Activated CD4-positive, alpha-beta T cell treated with anti-CD3 and anti-CD28 coated beads, Interleukin-2, amount 50 U/mL, for 4 hours (primary cell): ENCODE measurements around the gene NUDT3.
"Not testable (repeated sequence)": the region's sequence is repeated elsewhere in the genome, so short reads cannot be mapped to it uniquely, and the experiment has no call there.

Experiments used
- DNase-seq, 2 experiments: peaks; one replicate each; pipeline ENCODE4 v3.0.0-alpha.2; 2020

NUDT3 gene

DNA sequence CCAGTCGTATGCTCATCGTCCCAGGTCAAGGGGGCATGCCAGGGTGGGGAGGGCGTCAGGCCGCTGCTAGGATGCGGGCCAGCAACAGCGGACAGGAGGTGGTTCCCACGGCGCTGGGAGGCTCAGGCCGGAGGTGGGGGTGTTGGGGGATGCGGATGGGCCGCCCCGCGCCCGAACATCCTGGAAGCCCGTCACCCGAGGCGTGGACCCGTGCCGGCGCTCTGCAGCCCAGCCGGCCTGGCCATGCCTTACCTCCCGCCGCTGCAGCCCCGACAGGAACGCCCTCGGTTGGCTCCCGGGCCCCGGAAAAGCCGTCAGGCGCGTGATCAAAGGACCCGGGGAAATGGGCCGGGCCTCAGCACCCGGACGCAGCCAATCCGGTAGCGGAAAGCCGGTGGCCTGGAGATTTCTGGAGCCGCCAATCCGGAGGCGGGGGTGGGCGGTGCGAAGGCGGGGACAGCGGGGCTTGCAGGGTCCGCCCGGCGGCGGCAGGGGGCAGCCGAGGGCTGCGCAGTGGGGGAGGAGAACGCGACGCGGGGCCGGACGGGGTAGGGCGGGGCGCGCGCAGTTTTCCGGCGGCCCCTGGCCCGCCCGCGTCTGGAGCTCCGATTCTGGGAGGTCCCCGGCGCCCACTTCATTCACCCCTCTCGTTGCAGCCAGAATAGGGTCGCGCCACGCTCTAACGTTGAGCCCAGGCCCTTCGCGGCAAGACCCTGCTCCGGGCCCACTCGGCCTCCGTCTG, 143.6 kb downstream of the NUDT3 start, which contains the start of gene SMIM29:
Gene SMIM29 (minus strand): TSS at position 280 of the 742 bp plus-strand sequence. CDS start 1,215 bp downstream, outside the sequence.
- peak; percentile 95 to 96 for DNase-seq

DNA sequence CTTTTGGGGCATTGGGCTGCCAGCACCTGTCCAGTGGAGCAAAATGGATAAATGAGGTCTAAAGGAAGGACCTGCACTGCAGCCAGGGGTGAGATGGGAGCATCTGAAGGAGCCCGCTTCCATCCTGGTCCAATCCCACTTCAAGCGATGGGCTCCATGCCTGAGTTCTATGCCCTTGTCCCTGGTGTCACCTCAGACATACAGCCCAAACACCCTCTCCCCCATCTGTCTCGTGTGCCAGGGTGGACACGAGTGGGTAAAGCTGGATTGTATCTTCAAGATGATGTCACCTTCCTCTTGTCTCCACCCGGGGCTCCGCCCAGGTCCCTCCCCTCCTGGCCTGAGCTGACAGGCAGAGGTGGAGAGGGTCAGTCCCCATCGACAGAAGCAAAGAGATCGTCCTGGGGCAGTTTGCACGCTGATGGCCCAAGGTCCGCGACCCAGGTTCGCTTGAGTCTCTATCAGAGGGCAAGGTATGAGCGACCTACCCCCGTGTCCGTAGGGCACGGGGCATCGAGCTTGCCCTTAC, 144.2 kb downstream of the NUDT3 start:
- peak in 1 of 2 experiments; percentile 31 for DNase-seq

GRCh38 chr6:34247481-34248197, 144.8 kb downstream of the NUDT3 start:
- no peak for DNase-seq

DNA sequence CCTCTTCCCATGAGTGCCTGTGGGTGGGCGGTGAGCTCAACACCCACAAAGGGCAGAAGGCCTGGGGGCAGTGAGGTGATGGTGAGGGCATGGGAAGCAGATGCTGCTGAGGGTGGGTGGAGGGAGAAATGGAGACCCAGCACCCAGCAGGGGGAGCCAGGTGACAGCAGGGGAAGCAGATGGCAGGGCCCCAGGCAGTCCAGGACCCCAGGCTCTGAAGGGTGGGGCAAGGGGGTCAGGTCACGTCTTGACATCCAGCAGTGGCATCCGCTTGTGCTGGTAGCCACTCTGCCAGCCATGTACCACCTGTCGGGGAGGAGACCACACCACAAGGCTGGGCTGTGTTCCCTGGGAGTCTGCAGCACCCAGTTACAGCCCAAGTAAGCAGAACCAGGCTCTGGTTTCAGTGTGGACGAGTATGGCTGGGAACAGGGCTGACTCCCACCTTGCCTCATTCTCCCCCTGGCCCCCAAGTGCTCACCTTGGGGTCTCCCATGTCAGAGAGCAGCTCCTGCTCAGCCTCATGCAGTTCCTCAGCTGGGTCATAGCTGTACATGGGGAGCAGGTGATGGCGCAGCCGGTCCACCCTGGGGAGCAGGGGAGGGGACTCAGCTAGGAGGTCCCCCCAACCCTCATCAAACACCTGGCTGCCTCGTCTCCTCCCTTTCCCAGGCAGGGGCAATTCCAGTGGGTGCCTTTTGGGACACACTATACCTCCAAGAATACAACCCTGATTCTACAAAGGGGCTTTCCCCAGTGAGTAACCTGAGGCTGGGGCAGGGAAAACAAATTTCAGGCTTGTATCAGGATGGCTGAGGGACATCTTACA, 145.7 kb downstream of the NUDT3 start:
- peak; percentile 46 to 50 for DNase-seq

GRCh38 chr6:34246249-34246562, 146.3 kb downstream of the NUDT3 start:
- DNase-seq, result no peak

DNA sequence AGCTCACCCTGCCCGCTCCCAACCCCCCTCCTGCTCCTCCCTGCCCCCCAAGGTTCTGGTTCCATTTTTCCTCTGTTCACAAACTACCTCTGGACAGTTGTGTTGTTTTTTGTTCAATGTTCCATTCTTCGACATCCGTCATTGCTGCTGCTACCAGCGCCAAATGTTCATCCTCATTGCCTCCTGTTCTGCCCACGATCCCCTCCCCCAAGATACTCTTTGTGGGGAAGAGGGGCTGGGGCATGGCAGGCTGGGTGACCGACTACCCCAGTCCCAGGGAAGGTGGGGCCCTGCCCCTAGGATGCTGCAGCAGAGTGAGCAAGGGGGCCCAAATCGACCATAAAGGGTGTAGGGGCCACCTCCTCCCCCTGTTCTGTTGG, 146.7 kb downstream of the NUDT3 start:
- DNase-seq, result not testable (repeated sequence)

DNA sequence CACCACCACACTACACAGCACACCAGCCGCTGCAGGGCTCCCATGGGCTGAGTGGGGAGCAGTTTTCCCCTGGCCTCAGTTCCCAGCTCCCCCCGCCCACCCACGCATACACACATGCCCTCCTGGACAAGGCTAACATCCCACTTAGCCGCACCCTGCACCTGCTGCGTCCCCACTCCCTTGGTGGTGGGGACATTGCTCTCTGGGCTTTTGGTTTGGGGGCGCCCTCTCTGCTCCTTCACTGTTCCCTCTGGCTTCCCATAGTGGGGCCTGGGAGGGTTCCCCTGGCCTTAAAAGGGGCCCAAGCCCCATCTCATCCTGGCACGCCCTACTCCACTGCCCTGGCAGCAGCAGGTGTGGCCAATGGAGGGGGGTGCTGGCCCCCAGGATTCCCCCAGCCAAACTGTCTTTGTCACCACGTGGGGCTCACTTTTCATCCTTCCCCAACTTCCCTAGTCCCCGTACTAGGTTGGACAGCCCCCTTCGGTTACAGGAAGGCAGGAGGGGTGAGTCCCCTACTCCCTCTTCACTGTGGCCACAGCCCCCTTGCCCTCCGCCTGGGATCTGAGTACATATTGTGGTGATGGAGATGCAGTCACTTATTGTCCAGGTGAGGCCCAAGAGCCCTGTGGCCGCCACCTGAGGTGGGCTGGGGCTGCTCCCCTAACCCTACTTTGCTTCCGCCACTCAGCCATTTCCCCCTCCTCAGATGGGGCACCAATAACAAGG, 147.3 kb downstream of the NUDT3 start:
- DNase-seq, result not testable (repeated sequence)

GRCh38 chr6:34243901-34244884, 148.3 kb downstream of the NUDT3 start:
- DNase-seq, result peak; percentile 62 to 68

DNA sequence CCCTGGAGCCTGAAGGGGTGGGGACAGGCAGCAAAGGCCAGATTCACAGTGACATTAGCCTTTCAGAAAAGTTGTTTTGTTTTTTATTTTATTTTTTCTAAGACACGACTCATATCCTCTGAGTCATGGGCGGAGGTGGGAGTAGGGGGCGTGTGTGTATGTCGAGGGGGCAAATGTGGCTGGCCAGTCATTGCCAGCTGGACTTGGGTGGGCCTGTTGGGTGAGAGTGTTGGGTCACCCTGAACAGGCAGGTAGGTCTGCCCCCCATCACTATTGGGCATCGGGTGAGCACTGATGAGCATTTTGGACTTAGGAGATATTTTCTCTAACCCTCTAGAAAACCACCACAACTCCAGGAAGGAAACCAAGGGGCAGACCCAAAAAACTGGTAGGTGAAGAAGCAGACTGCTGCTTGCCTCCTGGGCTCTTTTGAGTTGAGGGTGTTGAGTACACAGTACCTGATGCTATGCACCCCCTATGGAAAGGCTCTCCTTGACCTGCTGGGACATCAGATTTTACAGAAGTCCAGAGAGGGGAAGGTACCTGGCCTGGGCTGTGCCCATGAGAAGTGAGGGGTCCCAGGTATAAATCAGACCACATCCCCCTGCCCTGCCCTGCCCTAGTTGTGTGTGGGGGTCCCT, 149.2 kb downstream of the NUDT3 start:
- peak in 1 of 2 experiments; percentile 34 for DNase-seq

GRCh38 chr6:34242252-34243130, 150.0 kb downstream of the NUDT3 start:
- DNase-seq, result no peak

GRCh38 chr6:34241351-34242215, 150.9 kb downstream of the NUDT3 start:
- no peak for DNase-seq

- DNase-seq, result no peak
These were observed 151.9 kb downstream of the NUDT3 start for GRCh38 chr6:34240329-34241248.

DNA sequence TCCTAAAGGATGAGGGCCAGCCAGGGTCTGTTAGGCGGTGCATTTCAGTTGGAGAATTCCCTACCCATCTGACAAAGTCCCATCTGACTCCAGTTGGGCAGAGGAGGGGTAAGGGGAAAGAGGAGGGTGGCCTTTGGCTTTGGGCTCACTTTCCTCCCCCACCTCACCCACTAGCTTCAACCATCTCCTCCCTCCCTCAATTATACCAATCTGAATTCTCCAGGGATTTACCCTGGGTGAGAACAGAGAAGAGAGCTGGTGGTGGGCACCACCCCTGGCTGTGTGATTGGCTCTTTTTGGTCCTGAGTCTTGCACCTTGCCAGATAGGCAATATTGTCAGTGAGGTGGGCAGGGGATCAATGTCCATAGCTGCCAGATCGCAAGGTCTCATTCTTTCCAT, 152.6 kb downstream of the NUDT3 start:
- DNase-seq, result no peak

- DNase-seq, result no peak
These were observed 153.0 kb downstream of the NUDT3 start for GRCh38 chr6:34239500-34239825.

DNA sequence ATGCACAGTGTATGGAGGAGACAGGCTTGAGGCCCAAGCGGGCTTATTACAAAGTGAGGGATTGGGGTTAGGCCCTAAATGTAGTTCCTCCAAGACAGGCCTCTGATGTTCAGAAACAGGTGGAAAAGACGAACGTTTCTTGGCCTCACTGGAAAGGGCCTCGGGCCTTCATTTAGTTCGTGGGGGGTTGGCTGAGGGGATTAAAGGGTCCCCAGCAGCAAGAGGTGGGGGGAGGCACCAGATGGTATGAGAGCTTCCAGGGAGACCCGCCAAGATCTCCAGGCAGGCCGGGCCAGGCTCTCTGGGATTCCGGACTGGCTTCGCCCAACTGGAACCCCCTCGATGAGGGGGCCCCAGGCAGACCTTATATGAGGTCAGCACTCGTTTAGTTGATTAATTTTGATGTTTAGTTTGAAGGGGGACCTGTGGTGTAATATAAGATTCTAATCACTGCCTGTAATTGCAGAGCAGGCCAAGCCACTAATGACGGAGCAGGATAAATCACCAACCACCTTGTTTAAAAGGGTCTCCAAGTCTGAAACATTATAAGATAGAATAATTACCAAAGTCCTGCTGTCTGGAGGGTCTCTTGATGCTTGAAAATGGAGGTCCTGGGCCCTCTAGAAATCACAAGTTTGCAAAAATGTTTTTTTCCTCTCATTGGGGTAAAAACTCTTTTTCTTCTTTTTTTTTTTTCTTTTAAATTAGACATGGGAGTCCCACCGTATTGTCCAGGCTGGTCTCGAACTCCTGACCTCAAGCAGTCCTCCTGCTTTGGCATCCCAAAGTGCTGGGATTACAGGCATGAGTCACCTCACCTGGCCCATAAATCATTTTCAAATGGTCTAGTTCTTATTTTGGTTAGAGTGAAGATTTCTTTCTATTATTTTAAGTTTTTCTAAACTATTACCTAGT, 153.6 kb downstream of the NUDT3 start:
- DNase-seq, result no peak
